ENCODE data around the gene SLC44A2. TPM values are rescaled to one million over a fixed set of nuclear protein-coding genes. Genes with fewer than 3 reads are reported as not detected.
"Not testable (repeated sequence)": the region's sequence is repeated elsewhere in the genome, so short reads cannot be mapped to it uniquely, and the experiment has no call there.

The SLC44A2 gene
- total RNA-seq, 1 donor from 2014 or later: 92.9 TPM

DNA sequence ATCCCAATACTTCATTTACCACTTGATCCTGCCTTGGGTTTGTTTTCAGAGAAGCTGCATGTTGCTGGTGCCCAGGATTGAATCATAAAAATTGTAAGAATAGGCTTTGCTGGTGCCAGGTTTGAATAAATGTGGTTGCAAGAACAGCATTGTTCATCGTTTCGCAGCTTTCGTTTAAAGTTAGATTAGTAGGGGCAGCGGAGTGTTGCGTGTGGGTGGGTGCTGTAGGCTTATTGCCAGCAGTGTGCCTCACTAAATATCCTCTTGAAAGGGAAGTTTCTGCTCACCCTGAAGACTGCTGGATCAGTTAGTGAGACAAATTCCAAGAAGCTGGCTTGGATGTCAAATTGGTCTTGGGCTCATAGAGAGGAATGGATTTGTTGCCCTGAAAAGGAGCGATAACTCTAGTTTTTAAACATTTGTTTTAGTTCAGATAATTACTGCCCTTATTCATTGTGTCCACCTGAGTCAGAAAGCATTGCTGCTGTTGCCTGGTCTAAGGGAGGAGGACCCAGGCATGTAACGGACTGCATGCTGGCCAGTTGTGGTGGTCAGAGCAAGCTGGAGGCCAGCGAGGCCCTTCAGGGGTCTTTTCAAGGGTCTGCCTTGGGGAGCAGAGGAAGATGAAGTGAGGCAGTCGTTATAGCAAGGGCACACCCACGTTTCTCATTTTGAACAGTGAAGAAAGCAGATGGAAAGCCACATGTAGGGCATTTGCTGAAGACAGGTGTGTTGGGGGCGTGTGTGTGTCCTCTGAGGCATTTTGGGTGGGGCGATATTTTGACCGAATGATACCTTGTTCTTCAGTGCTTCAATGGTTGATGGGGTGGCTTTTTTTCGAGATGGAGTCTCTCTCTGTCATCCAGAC lies 37.3 kb downstream of the SLC44A2 start:
- H3K4me3 Mint-ChIP-seq: no peak overlapping the region
- no peaks in the 10 kb centered on the region for H3K9me3 Mint-ChIP-seq
- peaks cover 5% of the 10 kb centered on the region for H3K36me3 Mint-ChIP-seq (ENCODE audit: low read depth)
- intact Hi-C loops (cut with micrococcal nuclease): no loop called here
- peak overlapping the region; percentile 4 for H3K27ac Mint-ChIP-seq
- H3K27me3 Mint-ChIP-seq (ENCODE audit: insufficient read depth): no peaks in the 10 kb centered on the region
- H3K4me1 Mint-ChIP-seq (ENCODE audit: low read depth): peaks cover 14% of the 10 kb centered on the region
- no peak for DNase-seq (ENCODE audit: low spot score)

DNA sequence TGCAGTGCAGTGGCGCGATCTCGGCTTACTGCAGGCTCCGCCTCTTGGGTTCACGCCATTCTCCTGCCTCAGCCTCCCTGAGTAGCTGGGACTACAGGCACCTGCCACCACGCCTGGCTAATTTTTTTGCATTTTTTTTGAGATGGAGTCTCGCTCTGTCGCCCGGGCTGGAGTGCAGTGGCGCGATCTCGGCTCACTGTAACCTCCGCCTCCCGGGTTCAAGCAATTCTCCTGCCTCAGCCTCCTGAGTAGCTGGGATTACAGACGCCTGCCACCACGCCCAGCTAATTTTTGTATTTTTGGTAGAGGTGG lies 37.9 kb downstream of the SLC44A2 start:
- H3K9me3 Mint-ChIP-seq; H3K27me3 Mint-ChIP-seq (ENCODE audit: insufficient read depth); H3K4me3 Mint-ChIP-seq; DNase-seq (ENCODE audit: low spot score); intact Hi-C loops (cut with micrococcal nuclease); H3K36me3 Mint-ChIP-seq (ENCODE audit: low read depth): not testable (repeated sequence)
- Mint-ChIP-seq H3K4me1 (ENCODE audit: low read depth) (peaks cover 20% of the 10 kb centered on the region), H3K27ac (peak overlapping the region; percentile 0)

GRCh38 chr19:10667867-10668266 lies 42.5 kb downstream of the SLC44A2 start:
- Mint-ChIP-seq H3K27me3 (ENCODE audit: insufficient read depth) (no peaks in the 10 kb centered on the region), H3K4me1 (ENCODE audit: low read depth) (peaks cover 17% of the 10 kb centered on the region), H3K27ac (no peak overlapping the region), H3K9me3 (no peaks in the 10 kb centered on the region), H3K36me3 (ENCODE audit: low read depth) (peaks cover 14% of the 10 kb centered on the region), H3K4me3 (no peak overlapping the region)
- intact Hi-C loops (cut with micrococcal nuclease): no loop called here
- no peak for DNase-seq (ENCODE audit: low spot score)

DNA sequence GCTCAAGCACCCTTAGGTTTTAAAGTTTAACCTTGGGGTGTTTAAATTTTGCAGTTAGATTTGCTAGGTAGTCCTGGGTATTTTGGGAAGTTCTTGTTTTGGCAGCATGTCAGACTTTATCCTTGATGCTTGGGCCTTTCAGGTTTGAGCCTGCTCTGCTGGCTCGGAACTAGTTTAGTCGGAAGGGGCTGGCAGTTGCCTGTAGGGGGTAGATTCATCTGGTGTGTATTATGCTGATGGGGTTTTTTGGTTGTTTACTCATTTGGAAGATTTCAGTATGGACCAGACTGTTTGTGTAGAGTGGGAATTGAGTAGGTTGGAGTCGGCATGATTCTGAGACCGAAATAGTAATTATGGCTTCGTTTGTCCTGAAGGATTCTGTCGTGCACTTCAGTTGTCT lies 43.9 kb downstream of the SLC44A2 start:
- Mint-ChIP-seq H3K9me3 (no peaks in the 10 kb centered on the region), H3K27ac (no peak overlapping the region), H3K27me3 (ENCODE audit: insufficient read depth) (no peaks in the 10 kb centered on the region), H3K36me3 (ENCODE audit: low read depth) (peaks cover 19% of the 10 kb centered on the region), H3K4me3 (no peak overlapping the region), H3K4me1 (ENCODE audit: low read depth) (peaks cover 15% of the 10 kb centered on the region)
- DNase-seq (ENCODE audit: low spot score): no peak
- intact Hi-C loops (cut with micrococcal nuclease): no loop called here

DNA sequence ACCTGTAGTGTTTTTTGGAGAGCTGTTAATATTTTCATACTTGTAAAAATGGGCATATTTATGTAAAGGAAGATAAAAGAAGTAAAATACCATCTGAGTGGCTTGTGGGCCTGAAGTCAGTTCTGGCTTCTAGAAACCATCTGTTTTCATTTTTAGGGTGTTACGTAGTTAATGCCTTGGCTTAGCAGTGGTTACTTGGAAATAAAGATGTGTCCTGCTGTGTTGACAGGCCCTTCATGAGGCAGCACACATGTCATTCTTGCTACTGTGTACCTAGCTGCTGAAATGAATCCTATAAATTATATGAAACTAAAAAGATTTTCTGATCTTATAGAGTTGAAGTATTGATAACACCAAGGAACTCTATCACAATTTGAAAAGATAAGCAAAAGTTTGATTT lies 44.8 kb downstream of the SLC44A2 start:
- H3K27ac Mint-ChIP-seq: no peak overlapping the region
- peaks cover 15% of the 10 kb centered on the region for H3K4me1 Mint-ChIP-seq (ENCODE audit: low read depth)
- no peak for DNase-seq (ENCODE audit: low spot score)
- no peaks in the 10 kb centered on the region for H3K9me3 Mint-ChIP-seq
- intact Hi-C loops (cut with micrococcal nuclease): no loop called here
- peaks cover 22% of the 10 kb centered on the region for H3K36me3 Mint-ChIP-seq (ENCODE audit: low read depth)
- H3K27me3 Mint-ChIP-seq (ENCODE audit: insufficient read depth): no peaks in the 10 kb centered on the region
- no peak overlapping the region for H3K4me3 Mint-ChIP-seq

DNA sequence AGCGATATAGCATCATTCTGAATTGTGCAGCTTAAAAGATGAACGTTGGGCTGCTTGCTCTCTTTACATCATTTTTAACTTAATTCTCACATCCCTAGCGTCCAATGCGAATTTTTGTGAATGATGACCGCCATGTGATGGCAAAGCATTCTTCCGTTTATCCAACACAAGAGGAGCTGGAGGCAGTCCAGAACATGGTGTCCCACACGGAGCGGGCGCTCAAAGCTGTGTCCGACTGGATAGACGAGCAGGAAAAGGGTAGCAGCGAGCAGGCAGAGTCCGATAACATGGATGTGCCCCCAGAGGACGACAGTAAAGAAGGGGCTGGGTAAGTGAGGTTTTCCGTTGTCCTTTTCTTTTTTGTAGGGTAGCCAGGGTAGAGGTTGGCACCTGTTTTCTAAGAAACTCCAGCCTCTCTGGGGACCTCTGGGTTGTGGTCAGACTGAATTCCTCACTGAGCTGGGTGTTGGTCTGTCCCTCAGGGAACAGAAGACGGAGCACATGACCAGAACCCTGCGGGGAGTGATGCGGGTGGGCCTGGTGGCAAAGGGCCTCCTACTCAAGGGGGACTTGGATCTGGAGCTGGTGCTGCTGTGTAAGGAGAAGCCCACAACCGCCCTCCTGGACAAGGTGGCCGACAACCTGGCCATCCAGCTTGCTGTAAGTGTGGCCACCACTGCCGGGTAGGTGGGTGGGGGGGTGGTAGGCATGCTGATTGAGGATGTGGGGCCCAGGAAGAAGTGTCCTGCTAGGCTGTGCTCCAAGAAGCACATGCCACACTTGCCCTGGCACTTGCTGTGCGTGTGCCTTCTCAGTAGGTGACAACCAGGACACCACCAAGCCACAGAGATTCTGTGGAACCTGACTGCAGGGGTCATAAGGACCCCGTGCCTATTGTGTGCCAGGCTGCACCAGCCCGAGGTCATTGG lies 45.8 kb downstream of the SLC44A2 start:
- peaks cover 22% of the 10 kb centered on the region for H3K36me3 Mint-ChIP-seq (ENCODE audit: low read depth)
- H3K27ac Mint-ChIP-seq: no peak overlapping the region
- H3K9me3 Mint-ChIP-seq: no peaks in the 10 kb centered on the region
- peaks cover 15% of the 10 kb centered on the region for H3K4me1 Mint-ChIP-seq (ENCODE audit: low read depth)
- H3K4me3 Mint-ChIP-seq: no peak overlapping the region
- H3K27me3 Mint-ChIP-seq (ENCODE audit: insufficient read depth): no peaks in the 10 kb centered on the region
- intact Hi-C loops (cut with micrococcal nuclease): no loop called here
- DNase-seq (ENCODE audit: low spot score): no peak

GRCh38 chr19:10671922-10672321 lies 46.6 kb downstream of the SLC44A2 start:
- H3K9me3 Mint-ChIP-seq; intact Hi-C loops (cut with micrococcal nuclease); DNase-seq (ENCODE audit: low spot score); H3K27ac Mint-ChIP-seq; H3K4me3 Mint-ChIP-seq; H3K27me3 Mint-ChIP-seq (ENCODE audit: insufficient read depth): not testable (repeated sequence)
- Mint-ChIP-seq H3K36me3 (ENCODE audit: low read depth) (peaks cover 25% of the 10 kb centered on the region), H3K4me1 (ENCODE audit: low read depth) (peaks cover 15% of the 10 kb centered on the region)

- H3K27me3 Mint-ChIP-seq (ENCODE audit: insufficient read depth); intact Hi-C loops (cut with micrococcal nuclease); H3K4me3 Mint-ChIP-seq; DNase-seq (ENCODE audit: low spot score); H3K9me3 Mint-ChIP-seq; H3K27ac Mint-ChIP-seq; H3K4me1 Mint-ChIP-seq (ENCODE audit: low read depth): not testable (repeated sequence)
- peaks cover 37% of the 10 kb centered on the region for H3K36me3 Mint-ChIP-seq (ENCODE audit: low read depth)
Observed at GRCh38 chr19:10675214-10675613, 49.9 kb downstream of the SLC44A2 start.

GRCh38 chr19:10677751-10678150 lies 52.4 kb downstream of the SLC44A2 start:
- peaks cover 39% of the 10 kb centered on the region for H3K36me3 Mint-ChIP-seq (ENCODE audit: low read depth)
- H3K27ac Mint-ChIP-seq: no peak overlapping the region
- no peaks in the 10 kb centered on the region for H3K9me3 Mint-ChIP-seq
- H3K4me3 Mint-ChIP-seq: no peak overlapping the region
- no peak for DNase-seq (ENCODE audit: low spot score)
- intact Hi-C loops (cut with micrococcal nuclease): no loop called here
- H3K4me1 Mint-ChIP-seq (ENCODE audit: low read depth): no peaks in the 10 kb centered on the region
- H3K27me3 Mint-ChIP-seq (ENCODE audit: insufficient read depth): no peaks in the 10 kb centered on the region

DNA sequence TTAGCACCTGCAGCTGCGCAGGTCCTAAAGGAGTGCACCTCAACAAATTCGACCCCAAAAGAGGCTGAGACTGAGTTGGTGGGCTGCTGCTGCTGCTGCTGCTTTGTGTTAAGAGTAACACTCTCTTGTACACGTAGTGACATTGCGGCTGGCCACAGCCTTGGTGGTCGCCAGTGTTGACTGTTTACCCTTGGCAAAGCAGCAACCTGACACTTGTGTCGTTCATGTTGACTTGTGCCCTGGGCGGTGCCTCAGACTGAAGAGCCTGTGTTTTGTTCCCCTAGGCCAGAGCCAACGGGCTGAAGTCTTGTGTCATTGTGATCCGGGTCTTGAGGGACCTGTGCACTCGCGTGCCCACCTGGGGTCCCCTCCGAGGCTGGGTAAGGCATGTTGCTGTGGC lies 53.5 kb downstream of the SLC44A2 start:
- no peak overlapping the region for H3K27ac Mint-ChIP-seq
- H3K36me3 Mint-ChIP-seq (ENCODE audit: low read depth): peaks cover 35% of the 10 kb centered on the region
- H3K4me3 Mint-ChIP-seq: no peak overlapping the region
- intact Hi-C loops (cut with micrococcal nuclease): no loop called here
- no peaks in the 10 kb centered on the region for H3K27me3 Mint-ChIP-seq (ENCODE audit: insufficient read depth)
- no peak for DNase-seq (ENCODE audit: low spot score)
- H3K4me1 Mint-ChIP-seq (ENCODE audit: low read depth): no peaks in the 10 kb centered on the region
- no peaks in the 10 kb centered on the region for H3K9me3 Mint-ChIP-seq

GRCh38 chr19:10679743-10680142 lies 54.4 kb downstream of the SLC44A2 start:
- intact Hi-C loops (cut with micrococcal nuclease): no loop called here
- H3K36me3 Mint-ChIP-seq (ENCODE audit: low read depth): peaks cover 40% of the 10 kb centered on the region

DNA sequence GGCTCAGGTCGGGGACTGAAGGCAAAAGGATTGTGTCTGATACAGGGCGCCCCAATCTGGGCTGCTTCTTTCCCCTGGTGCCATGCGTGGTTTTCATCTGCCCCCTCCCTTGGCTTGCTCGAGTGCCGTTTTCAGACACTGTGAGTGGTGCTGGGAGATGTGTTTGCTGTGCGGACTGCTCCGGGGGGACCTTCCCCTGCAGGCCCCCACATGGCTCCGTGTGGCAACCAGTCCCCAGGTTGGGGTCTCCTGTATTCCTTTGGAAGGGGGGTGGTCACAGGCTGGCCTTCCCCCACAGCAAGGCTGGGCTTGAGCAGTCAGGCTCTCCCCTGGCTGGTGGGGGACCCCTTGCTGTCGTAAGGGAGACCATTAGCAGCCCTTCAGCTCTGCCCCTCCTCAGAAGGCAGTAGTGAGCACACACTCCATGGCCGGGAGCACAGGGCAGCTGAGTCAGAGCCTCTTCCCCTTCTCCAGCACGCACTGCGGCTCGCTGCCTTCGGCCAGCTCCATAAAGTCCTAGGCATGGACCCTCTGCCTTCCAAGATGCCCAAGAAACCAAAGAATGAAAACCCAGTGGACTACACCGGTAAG lies 55.3 kb downstream of the SLC44A2 start:
- no peaks in the 10 kb centered on the region for H3K9me3 Mint-ChIP-seq
- no peaks in the 10 kb centered on the region for H3K27me3 Mint-ChIP-seq (ENCODE audit: insufficient read depth)
- intact Hi-C loops (cut with micrococcal nuclease): no loop called here
- no peak for DNase-seq (ENCODE audit: low spot score)
- H3K4me3 Mint-ChIP-seq: no peak overlapping the region
- H3K36me3 Mint-ChIP-seq (ENCODE audit: low read depth): peaks cover 41% of the 10 kb centered on the region
- no peak overlapping the region for H3K27ac Mint-ChIP-seq
- H3K4me1 Mint-ChIP-seq (ENCODE audit: low read depth): no peaks in the 10 kb centered on the region

More at GRCh38 chr19:10679743-10680142, 54.4 kb downstream of the SLC44A2 start:
- no peaks in the 10 kb centered on the region for H3K9me3 Mint-ChIP-seq
- no peak overlapping the region for H3K27ac Mint-ChIP-seq
- no peaks in the 10 kb centered on the region for H3K27me3 Mint-ChIP-seq (ENCODE audit: insufficient read depth)
- DNase-seq (ENCODE audit: low spot score): no peak
- H3K4me3 Mint-ChIP-seq: no peak overlapping the region
- H3K4me1 Mint-ChIP-seq (ENCODE audit: low read depth): no peaks in the 10 kb centered on the region

- peak overlapping the region; percentile 52 for H3K27ac Mint-ChIP-seq
- H3K36me3 Mint-ChIP-seq (ENCODE audit: low read depth): peaks cover 41% of the 10 kb centered on the region
Observed at GRCh38 chr19:10681658-10682057, 56.3 kb downstream of the SLC44A2 start.

More at GRCh38 chr19:10681658-10682057, 56.3 kb downstream of the SLC44A2 start:
- H3K27me3 Mint-ChIP-seq (ENCODE audit: insufficient read depth): no peaks in the 10 kb centered on the region
- H3K4me1 Mint-ChIP-seq (ENCODE audit: low read depth): no peaks in the 10 kb centered on the region
- no peak for DNase-seq (ENCODE audit: low spot score)
- intact Hi-C loops (cut with micrococcal nuclease): no loop called here
- no peak overlapping the region for H3K4me3 Mint-ChIP-seq
- no peaks in the 10 kb centered on the region for H3K9me3 Mint-ChIP-seq
